Mucosa of stomach (tissue), 1 donor: ENCODE data around the gene C18orf32.
A peak's percentile ranks its signal among the peaks of the same experiment; 100 is the strongest.
"Not testable (repeated sequence)": the region's sequence is repeated elsewhere in the genome, so short reads cannot be mapped to it uniquely, and the experiment has no call there.

Experiments used
- H3K27me3 ChIP-seq: one replicate; pipeline ENCODE4 v1.7.0; 2013; ENCODE audit warnings: mild to moderate bottlenecking, low read length; ENCODE audit not compliant: control insufficient read depth, insufficient read depth
- H3K36me3 ChIP-seq: one replicate; pipeline ENCODE4 v1.7.0; 2013; ENCODE audit warnings: low read length; ENCODE audit not compliant: control insufficient read depth, insufficient read depth
- H3K4me1 ChIP-seq: one replicate; pipeline ENCODE4 v1.7.0; 2013; ENCODE audit warnings: mild to moderate bottlenecking, low read length; ENCODE audit not compliant: control insufficient read depth, insufficient read depth
- H3K4me3 ChIP-seq: one replicate; pipeline ENCODE4 v1.7.0; 2013; ENCODE audit warnings: low read length
- H3K9ac ChIP-seq: one replicate; pipeline ENCODE4 v1.7.0; 2013; ENCODE audit warnings: mild to moderate bottlenecking, low read length, moderate library complexity
- H3K9me3 ChIP-seq: one replicate; pipeline ENCODE4 v1.7.0; 2013; ENCODE audit warnings: mild to moderate bottlenecking, low read length, moderate library complexity; ENCODE audit not compliant: control insufficient read depth
- donor health status: Pancreatic carcinoma.

C18orf32 gene

GRCh38 chr18:49459404-49460171, 27.4 kb downstream of the C18orf32 start:
- Histone ChIP-seq H3K9me3 (no peaks in the 10 kb centered on the region), H3K4me1 (peaks cover 8% of the 10 kb centered on the region), H3K9ac (peak overlapping the region; percentile 84), H3K27me3 (no peaks in the 10 kb centered on the region), H3K36me3 (no peaks in the 10 kb centered on the region), H3K4me3 (peak overlapping the region; percentile 52)

GRCh38 chr18:49457616-49458015, 29.4 kb downstream of the C18orf32 start:
- Histone ChIP-seq H3K27me3 (no peaks in the 10 kb centered on the region), H3K4me3 (no peak overlapping the region), H3K36me3 (no peaks in the 10 kb centered on the region), H3K9me3 (no peaks in the 10 kb centered on the region), H3K9ac (no peak overlapping the region), H3K4me1 (peaks cover 8% of the 10 kb centered on the region)

- Histone ChIP-seq H3K4me1 (peaks cover 8% of the 10 kb centered on the region), H3K9ac (no peak overlapping the region), H3K27me3 (no peaks in the 10 kb centered on the region), H3K36me3 (no peaks in the 10 kb centered on the region), H3K9me3 (no peaks in the 10 kb centered on the region), H3K4me3 (no peak overlapping the region)
These were observed 30.2 kb downstream of the C18orf32 start for GRCh38 chr18:49456794-49457193.

- not testable (repeated sequence) for H3K4me1 ChIP-seq, H3K9ac ChIP-seq, H3K4me3 ChIP-seq, H3K27me3 ChIP-seq, H3K36me3 ChIP-seq, H3K9me3 ChIP-seq
These were observed 34.5 kb downstream of the C18orf32 start for GRCh38 chr18:49452534-49452933.

- Histone ChIP-seq H3K4me3 (no peak overlapping the region), H3K9ac (no peak overlapping the region), H3K9me3 (peaks cover 5% of the 10 kb centered on the region), H3K4me1 (no peaks in the 10 kb centered on the region), H3K27me3 (no peaks in the 10 kb centered on the region), H3K36me3 (no peaks in the 10 kb centered on the region)
These were observed 39.0 kb downstream of the C18orf32 start for GRCh38 chr18:49447810-49448745.

- no peaks in the 10 kb centered on the region for H3K36me3 ChIP-seq
- peaks cover 5% of the 10 kb centered on the region for H3K9me3 ChIP-seq
- no peaks in the 10 kb centered on the region for H3K27me3 ChIP-seq
- H3K4me1 ChIP-seq = no peaks in the 10 kb centered on the region
- no peak overlapping the region for H3K4me3 ChIP-seq
- no peak overlapping the region for H3K9ac ChIP-seq
These were observed 40.6 kb downstream of the C18orf32 start for GRCh38 chr18:49446481-49446880.

- no peak overlapping the region for H3K4me3 ChIP-seq
- H3K9ac ChIP-seq = no peak overlapping the region
- H3K36me3 ChIP-seq = no peaks in the 10 kb centered on the region
- peaks cover 5% of the 10 kb centered on the region for H3K9me3 ChIP-seq
- H3K27me3 ChIP-seq = no peaks in the 10 kb centered on the region
- no peaks in the 10 kb centered on the region for H3K4me1 ChIP-seq
These were observed 42.5 kb downstream of the C18orf32 start for GRCh38 chr18:49444581-49444980.

GRCh38 chr18:49443837-49444236, 43.2 kb downstream of the C18orf32 start:
- Histone ChIP-seq H3K36me3 (no peaks in the 10 kb centered on the region), H3K4me1 (no peaks in the 10 kb centered on the region), H3K9me3 (peaks cover 5% of the 10 kb centered on the region), H3K27me3 (no peaks in the 10 kb centered on the region), H3K4me3 (no peak overlapping the region), H3K9ac (no peak overlapping the region)

- H3K9me3 ChIP-seq = no peaks in the 10 kb centered on the region
- H3K36me3 ChIP-seq = no peaks in the 10 kb centered on the region
- H3K9ac ChIP-seq = no peak overlapping the region
- no peak overlapping the region for H3K4me3 ChIP-seq
- H3K4me1 ChIP-seq = no peaks in the 10 kb centered on the region
- H3K27me3 ChIP-seq = no peaks in the 10 kb centered on the region
These were observed 45.6 kb downstream of the C18orf32 start for GRCh38 chr18:49441338-49441938.

GRCh38 chr18:49435170-49435569, 51.9 kb downstream of the C18orf32 start:
- no peak overlapping the region for H3K4me3 ChIP-seq
- no peak overlapping the region for H3K9ac ChIP-seq
- H3K9me3 ChIP-seq = no peaks in the 10 kb centered on the region
- H3K27me3 ChIP-seq = no peaks in the 10 kb centered on the region
- no peaks in the 10 kb centered on the region for H3K36me3 ChIP-seq
- no peaks in the 10 kb centered on the region for H3K4me1 ChIP-seq

- H3K4me3 ChIP-seq = no peak overlapping the region
- H3K9me3 ChIP-seq = no peaks in the 10 kb centered on the region
- H3K4me1 ChIP-seq = no peaks in the 10 kb centered on the region
- no peak overlapping the region for H3K9ac ChIP-seq
- H3K27me3 ChIP-seq = no peaks in the 10 kb centered on the region
- H3K36me3 ChIP-seq = no peaks in the 10 kb centered on the region
These were observed 54.4 kb downstream of the C18orf32 start for GRCh38 chr18:49432602-49433001.
